Measurements from ENCODE around the gene TNS1. TPM values are rescaled to one million over a fixed set of nuclear protein-coding genes. Genes with fewer than 3 reads are reported as not detected.

The TNS1 gene
- total and polyA plus RNA-seq, 9 of the 15 experiments (the other 6 are each of a cell fraction or from before 2014, with no cell fraction given) = 0.13 to 2.7 (median 0.77) TPM

GRCh38 chr2:218014706-218015585 is 12.2 kb upstream of the TNS1 start:
- FAIRE-seq (no peak), DNase-seq (ENCODE audit: extremely low read depth in 1 of 4, low spot score in 3 of 4) (no peak), ATAC-seq (no peak)
- in situ Hi-C loops (cut with MboI) = no loop called here
- Histone ChIP-seq H3K9ac (ENCODE audit: insufficient read depth in 1 of 2, low read depth in 2 of 2, low read length in 2 of 2) (no peak overlapping the region), H3K27ac (ENCODE audit: extremely low read depth, low read depth, low read length) (no peak overlapping the region), H3K9me3 (replicated peaks; ENCODE audit: control insufficient read depth, insufficient read depth, low read depth, low read length) (no peaks in the 10 kb centered on the region), H2AFZ (ENCODE audit: low read depth, low read length) (no peak overlapping the region), H4K20me1 (replicated peaks; ENCODE audit: control insufficient read depth, insufficient read depth, low read length) (no peaks in the 10 kb centered on the region), H3K9me1 (ENCODE audit: control insufficient read depth, insufficient read depth, low read length) (no peaks in the 10 kb centered on the region), H3K4me2 (ENCODE audit: insufficient read depth, low read length) (no peak overlapping the region), H3K79me2 (ENCODE audit: control insufficient read depth, insufficient read depth, low read length) (no peaks in the 10 kb centered on the region), H3K4me3 (no peak overlapping the region), H3K4me1 (replicated peaks in 1 of 2; ENCODE audit: control insufficient read depth in 2 of 2, insufficient read depth in 2 of 2, low read length in 2 of 2) (peaks cover 0 to 6% of the 10 kb centered on the region in 2 experiments; a peak in 2 of 5 replicates), H3K27me3 (ENCODE audit: control insufficient read depth in 2 of 2, insufficient read depth in 2 of 2, low read length in 2 of 2) (peaks cover 4 to 10% of the 10 kb centered on the region in 2 experiments; a peak in 3 of 5 replicates), H3K36me3 (ENCODE audit: control insufficient read depth, insufficient read depth, low read length) (no peaks in the 10 kb centered on the region)
- WGBS (ENCODE audit: insufficient coverage, low coverage, missing lambda C conversion rate) = 0% methylated on average over 2 of the region's 4 CpGs
- CTCF ChIA-PET (ENCODE audit: low intra/inter-chr PET ratio) = no interaction called here
- POLR2A ChIA-PET = interaction anchor here (0.7 kb wide), 1 partner anchor 57 kb away, joined by 4 read pairs; no protein-coding TSS in a partner anchor
- no TSS peak for BruUV-seq (replicated peaks)
- intact Hi-C loops (cut with micrococcal nuclease) = no loop called here
- TF ChIP-seq RFX5 (IDR thresholded peaks at IDR 0.05; ENCODE audit: low read depth, low read length) (no peak), XRCC4 (IDR thresholded peaks at IDR 0.05; ENCODE audit: extremely low read depth, insufficient read depth, insufficient read length) (no peak), ZNF140 (CRISPR knock-in tag; IDR thresholded peaks at IDR 0.05) (no peak), KLF1 (tag; IDR thresholded peaks at IDR 0.05) (no peak), ZEB2 (IDR thresholded peaks at IDR 0.05) (no peak), ZC3H8 (IDR thresholded peaks at IDR 0.05) (no peak), ZNF311 (CRISPR knock-in tag; IDR thresholded peaks at IDR 0.05) (no peak), HBP1 (CRISPR knock-in tag; IDR thresholded peaks at IDR 0.05) (no peak), NR3C1 (CRISPR knock-in tag; IDR thresholded peaks at IDR 0.05) (no peak), EZH2 (IDR thresholded peaks at IDR 0.05; ENCODE audit: borderline replicate concordance, low read depth, low read length) (no peak)

Data from K562 (cell line).